ENCODE measurements around the gene CIP2A. TPM values are rescaled to one million over a fixed set of nuclear protein-coding genes. Genes with fewer than 3 reads are reported as not detected.

Gene CIP2A
- total and polyA plus RNA-seq, 2 donors from 2014 or later: 0.82 to 3.5 TPM

- H3K9me3 ChIP-seq (ENCODE audit: control insufficient read depth in 2 of 3, insufficient read depth in 1 of 3, low read length in 3 of 3): no peaks in the 10 kb centered on the region
- no peak for FAIRE-seq
- no peak overlapping the region for H3K4me3 ChIP-seq (ENCODE audit: low read length in 3 of 3)
- intact Hi-C loops (cut with DNase I): no loop called here
- no peak for TF ChIP-seq CTCF (IDR thresholded peaks at IDR 0.05; ENCODE audit: borderline replicate concordance, extremely low read depth, insufficient read depth)
- no peaks in the 10 kb centered on the region for H3K36me3 ChIP-seq (ENCODE audit: control insufficient read depth in 2 of 3, insufficient read depth in 3 of 3, low read length in 3 of 3)
- DNase-seq: no peak
- H3K4me1 ChIP-seq (ENCODE audit: control insufficient read depth in 2 of 3, insufficient read depth in 2 of 3, low read depth in 1 of 3, low read length in 3 of 3): no peaks in the 10 kb centered on the region
- H3K27me3 ChIP-seq (ENCODE audit: control insufficient read depth, insufficient read depth, low read length): no peaks in the 10 kb centered on the region
- no peak overlapping the region for H3K9ac ChIP-seq (ENCODE audit: low read length in 3 of 3)
- H3K27ac ChIP-seq (ENCODE audit: low read depth in 2 of 2, low read length in 2 of 2): no peak overlapping the region
Observed at GRCh38 chr3:108511490-108511889, 77.7 kb downstream of the CIP2A start.

GRCh38 chr3:108511055-108511454 lies 78.2 kb downstream of the CIP2A start:
- Histone ChIP-seq H3K27me3 (ENCODE audit: control insufficient read depth, insufficient read depth, low read length) (no peaks in the 10 kb centered on the region), H3K36me3 (ENCODE audit: control insufficient read depth in 2 of 3, insufficient read depth in 3 of 3, low read length in 3 of 3) (no peaks in the 10 kb centered on the region), H3K4me3 (ENCODE audit: low read length in 3 of 3) (no peak overlapping the region), H3K9me3 (ENCODE audit: control insufficient read depth in 2 of 3, insufficient read depth in 1 of 3, low read length in 3 of 3) (no peaks in the 10 kb centered on the region), H3K9ac (ENCODE audit: low read length in 3 of 3) (no peak overlapping the region), H3K27ac (ENCODE audit: low read depth in 2 of 2, low read length in 2 of 2) (no peak overlapping the region), H3K4me1 (ENCODE audit: control insufficient read depth in 2 of 3, insufficient read depth in 2 of 3, low read depth in 1 of 3, low read length in 3 of 3) (no peaks in the 10 kb centered on the region)
- TF ChIP-seq CTCF (IDR thresholded peaks at IDR 0.05; ENCODE audit: borderline replicate concordance, extremely low read depth, insufficient read depth): no peak
- no peak for FAIRE-seq
- DNase-seq: no peak
- intact Hi-C loops (cut with DNase I): no loop called here

- no peaks in the 10 kb centered on the region for H3K27me3 ChIP-seq (ENCODE audit: control insufficient read depth, insufficient read depth, low read length)
- no peak within 1 kb of the TSS for H3K4me3 ChIP-seq (ENCODE audit: low read length in 3 of 3)
- no peaks in the 10 kb centered on the region for H3K36me3 ChIP-seq (ENCODE audit: control insufficient read depth in 2 of 3, insufficient read depth in 3 of 3, low read length in 3 of 3)
- no peak within 1 kb of the TSS for H3K9ac ChIP-seq (ENCODE audit: low read length in 3 of 3)
- FAIRE-seq (no peak), DNase-seq (no peak)
- no peaks in the 10 kb centered on the region for H3K4me1 ChIP-seq (ENCODE audit: control insufficient read depth in 2 of 3, insufficient read depth in 2 of 3, low read depth in 1 of 3, low read length in 3 of 3)
- TF ChIP-seq CTCF (IDR thresholded peaks at IDR 0.05; ENCODE audit: borderline replicate concordance, extremely low read depth, insufficient read depth): no peak
- no peaks in the 10 kb centered on the region for H3K9me3 ChIP-seq (ENCODE audit: control insufficient read depth in 2 of 3, insufficient read depth in 1 of 3, low read length in 3 of 3)
- intact Hi-C loops (cut with DNase I): no loop called here
- H3K27ac ChIP-seq (ENCODE audit: low read depth in 2 of 2, low read length in 2 of 2): no peak within 1 kb of the TSS
Observed at GRCh38 chr3:108510496-108510895, 78.7 kb downstream of the CIP2A start, which contains the start of gene MYH15. MYH15 (minus strand) TSS chr3:108510596; CDS start chr3:108510530, 66 bp downstream.

DNA sequence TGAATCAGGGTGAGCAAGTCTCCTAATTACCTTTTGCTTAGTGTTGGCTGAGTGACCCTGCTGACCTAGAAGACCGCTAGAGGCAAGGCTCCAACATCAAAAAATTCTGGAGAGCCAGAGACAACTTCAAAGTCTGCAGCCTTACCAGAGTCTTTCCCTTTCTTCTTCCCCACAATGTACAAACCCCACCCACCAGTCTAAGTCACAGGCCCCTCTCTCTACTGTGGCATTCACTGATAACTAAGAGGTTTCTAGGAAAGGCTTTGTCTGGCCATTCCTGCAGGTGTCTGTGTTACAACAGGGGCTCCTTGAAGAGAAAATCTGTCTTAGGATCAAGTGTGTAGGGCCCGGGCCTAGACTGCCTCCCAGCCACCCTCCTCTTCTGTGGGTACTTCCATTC lies 79.4 kb downstream of the CIP2A start:
- no peak for FAIRE-seq
- no peak overlapping the region for H3K27ac ChIP-seq (ENCODE audit: low read depth in 2 of 2, low read length in 2 of 2)

More for the DNA sequence above, 79.4 kb downstream of the CIP2A start:
- Histone ChIP-seq H3K36me3 (ENCODE audit: control insufficient read depth in 2 of 3, insufficient read depth in 3 of 3, low read length in 3 of 3) (no peaks in the 10 kb centered on the region), H3K4me3 (ENCODE audit: low read length in 3 of 3) (no peak overlapping the region), H3K27me3 (ENCODE audit: control insufficient read depth, insufficient read depth, low read length) (no peaks in the 10 kb centered on the region), H3K4me1 (ENCODE audit: control insufficient read depth in 2 of 3, insufficient read depth in 2 of 3, low read depth in 1 of 3, low read length in 3 of 3) (no peaks in the 10 kb centered on the region), H3K9me3 (ENCODE audit: control insufficient read depth in 2 of 3, insufficient read depth in 1 of 3, low read length in 3 of 3) (no peaks in the 10 kb centered on the region), H3K9ac (ENCODE audit: low read length in 3 of 3) (no peak overlapping the region)
- intact Hi-C loops (cut with DNase I): no loop called here
- no peak for TF ChIP-seq CTCF (IDR thresholded peaks at IDR 0.05; ENCODE audit: borderline replicate concordance, extremely low read depth, insufficient read depth)
- DNase-seq: no peak
